DMS 273 treated with DMSO at 0.1 percent for 48 hours (cell line): ENCODE results near the gene TP53BP1.
A peak's percentile ranks its signal among the peaks of the same experiment; 100 is the strongest.

Source experiments
- DNase-seq: peaks from one replicate; lab custom pipeline; 2025; lab: John Stamatoyannopoulos, UW

The TP53BP1 gene

DNA sequence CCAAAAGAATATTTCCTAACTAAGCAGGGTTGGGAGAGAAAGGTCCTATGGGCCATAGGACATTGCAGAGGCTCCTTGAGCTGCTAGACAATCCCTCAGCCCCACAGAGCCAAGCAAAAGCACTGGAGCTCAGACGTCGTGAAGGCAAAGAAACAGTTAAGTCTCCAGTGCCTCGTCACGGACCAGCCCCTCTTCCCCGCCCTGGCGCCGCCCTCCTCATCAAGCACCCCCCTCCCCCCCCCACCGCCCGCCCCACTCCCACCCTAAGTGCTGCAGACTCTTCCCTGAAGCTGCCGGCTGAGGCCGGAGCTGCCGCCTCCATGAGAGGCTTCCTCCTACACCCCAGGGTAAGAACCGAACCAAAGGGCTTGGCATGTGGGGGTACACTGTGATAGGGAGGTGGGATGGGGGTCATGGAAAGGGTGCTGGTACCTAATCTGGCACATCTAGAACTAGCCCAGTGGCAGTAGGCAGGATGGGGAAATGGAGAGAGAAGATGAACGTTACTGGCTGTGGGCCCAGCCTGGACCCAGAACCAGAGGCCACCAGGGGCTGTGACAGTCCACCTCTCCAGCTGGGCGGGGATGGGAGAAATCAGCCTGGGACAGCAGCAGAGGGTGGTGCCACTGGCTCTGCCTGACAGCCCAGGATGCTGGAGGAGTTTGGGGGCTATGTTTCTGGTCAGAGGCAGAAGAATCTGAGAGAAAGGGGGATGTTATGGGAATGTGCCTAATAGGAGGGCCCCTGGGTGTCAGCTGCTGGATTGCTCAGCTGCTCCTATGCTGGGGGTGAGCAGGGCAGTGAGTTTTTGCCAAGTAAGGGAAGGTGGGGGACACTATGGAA is 24.6 kb upstream of the TP53BP1 start, which contains the start of gene MAP1A:
Gene MAP1A, plus strand, starts transcription at position 255 of the 843 bp plus-strand sequence. CDS start 3,866 bp downstream, outside the sequence.
- DNase-seq: peak; percentile 15

DNA sequence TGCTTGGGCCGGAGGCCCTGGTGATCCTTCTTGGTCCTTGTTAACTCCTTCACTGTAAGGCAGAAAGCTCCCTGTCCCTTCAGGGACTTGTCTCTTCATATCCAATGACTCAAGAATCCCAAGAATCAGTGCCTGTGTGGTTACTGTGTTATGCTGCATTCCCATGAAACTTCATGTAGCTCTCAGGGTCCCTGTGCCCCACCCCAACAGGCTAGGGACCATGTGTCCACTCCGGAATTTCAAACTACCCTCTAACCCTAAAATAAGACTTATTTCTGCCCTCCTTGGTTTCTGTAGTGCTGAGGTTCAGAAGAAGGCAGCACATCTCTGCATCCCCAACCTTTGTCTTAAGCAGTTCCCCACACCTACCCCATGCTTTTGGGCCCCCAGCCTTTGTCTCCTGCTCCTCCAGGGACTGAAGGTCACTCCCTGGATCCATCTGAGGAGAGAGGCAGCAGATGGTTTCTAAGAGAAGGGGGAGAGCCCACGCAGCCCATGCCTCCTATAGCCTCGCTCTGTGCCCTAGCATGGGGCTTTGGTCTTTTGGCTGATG is 23.9 kb upstream of the TP53BP1 start:
- DNase-seq: no peak

DNA sequence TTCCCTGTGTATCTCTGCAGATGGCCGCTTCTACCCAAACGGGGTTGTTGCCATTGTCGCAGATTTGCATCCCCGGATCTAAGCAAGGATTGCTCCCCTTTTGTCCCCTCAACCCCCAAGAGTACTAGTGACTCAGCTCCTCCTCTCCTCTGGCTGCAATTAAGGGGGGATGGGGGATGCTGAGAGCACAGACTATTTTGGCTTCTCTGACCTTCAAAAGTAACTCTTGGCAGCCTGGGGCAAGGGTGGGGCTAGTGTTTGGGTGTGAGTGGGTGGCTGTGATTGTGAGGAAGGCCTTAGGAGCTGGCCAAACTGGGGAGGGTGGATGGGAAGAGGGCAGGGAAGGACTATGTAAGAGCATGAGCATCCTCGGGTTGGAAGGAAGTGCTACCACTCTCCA is 23.2 kb upstream of the TP53BP1 start:
- DNase-seq: no peak

DNA sequence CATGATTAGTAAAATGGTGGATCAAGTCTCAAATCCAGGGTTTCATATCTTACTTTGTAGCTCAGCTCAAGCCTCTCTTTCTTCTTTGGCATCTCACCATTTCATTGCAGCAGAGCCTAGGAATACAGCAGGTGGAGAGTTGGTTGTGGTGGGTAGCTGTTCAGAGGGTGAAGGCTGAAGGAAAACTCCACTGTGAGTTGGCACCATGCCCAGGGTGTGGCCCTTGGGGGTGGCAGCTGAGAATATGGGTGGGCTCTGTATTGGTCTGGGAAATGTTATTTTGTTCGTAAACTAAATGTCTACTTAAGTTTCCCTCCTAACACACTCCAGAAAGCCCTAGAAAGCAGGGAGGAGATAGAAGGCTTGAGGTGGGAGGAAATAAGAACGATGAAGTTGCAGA is 22.8 kb upstream of the TP53BP1 start:
- DNase-seq: no peak

DNA sequence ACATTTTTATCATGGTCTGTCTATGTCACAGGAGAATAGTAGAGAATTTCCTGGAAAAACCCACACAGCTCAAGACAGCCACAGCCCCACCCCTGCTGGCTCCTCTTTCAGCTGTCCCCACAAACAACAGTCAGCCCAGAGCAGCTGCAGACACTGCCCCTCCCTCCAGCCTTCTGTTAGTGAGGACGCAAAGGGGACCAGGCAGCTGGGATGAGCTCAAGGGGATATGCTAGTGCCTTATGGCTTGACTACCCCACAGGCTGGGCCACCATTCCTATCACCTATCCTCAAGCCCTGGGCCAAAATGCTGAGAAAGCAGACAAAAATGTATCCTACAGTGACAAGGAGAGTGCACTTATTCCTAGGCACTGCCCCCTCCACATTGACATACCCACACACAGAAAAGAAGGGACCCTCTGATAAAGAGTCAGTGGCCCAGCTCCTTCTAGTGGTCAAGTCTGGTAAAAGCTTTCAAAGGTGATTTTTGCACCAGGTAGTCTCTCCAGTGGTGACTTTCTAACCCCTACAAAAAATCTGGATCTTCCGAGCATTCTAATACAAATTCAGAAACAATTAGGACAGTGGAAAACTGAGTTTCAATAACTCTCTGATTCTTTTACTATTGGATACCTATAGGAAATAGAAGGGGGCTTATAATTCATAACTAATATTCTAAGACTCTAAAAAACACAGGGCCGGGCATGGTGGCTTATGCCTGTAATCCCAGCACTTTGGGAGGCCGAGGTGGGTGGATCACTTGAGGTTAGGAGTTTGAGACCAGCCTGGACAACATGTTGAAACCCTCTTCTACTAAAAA is 21.5 kb upstream of the TP53BP1 start:
- peak; percentile 35 for DNase-seq

DNA sequence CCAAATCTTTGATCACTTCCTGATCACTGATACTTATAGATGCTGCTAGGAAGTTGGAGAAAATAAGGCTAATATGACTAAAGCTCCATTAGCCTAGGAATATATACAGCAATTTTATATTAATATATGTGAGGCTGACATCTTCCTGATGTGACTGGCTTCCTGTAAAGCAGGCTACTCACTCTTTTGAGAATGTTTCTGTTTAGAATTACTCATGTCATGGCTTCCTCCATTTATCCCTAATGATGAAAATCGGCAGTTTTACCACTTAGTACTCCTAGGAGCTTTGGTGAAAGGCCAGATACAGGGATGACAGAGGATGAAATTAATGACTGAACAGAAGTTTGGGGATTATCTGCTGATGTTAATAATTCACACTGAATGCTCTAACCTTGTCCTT is 20.6 kb upstream of the TP53BP1 start:
- no peak for DNase-seq

DNA sequence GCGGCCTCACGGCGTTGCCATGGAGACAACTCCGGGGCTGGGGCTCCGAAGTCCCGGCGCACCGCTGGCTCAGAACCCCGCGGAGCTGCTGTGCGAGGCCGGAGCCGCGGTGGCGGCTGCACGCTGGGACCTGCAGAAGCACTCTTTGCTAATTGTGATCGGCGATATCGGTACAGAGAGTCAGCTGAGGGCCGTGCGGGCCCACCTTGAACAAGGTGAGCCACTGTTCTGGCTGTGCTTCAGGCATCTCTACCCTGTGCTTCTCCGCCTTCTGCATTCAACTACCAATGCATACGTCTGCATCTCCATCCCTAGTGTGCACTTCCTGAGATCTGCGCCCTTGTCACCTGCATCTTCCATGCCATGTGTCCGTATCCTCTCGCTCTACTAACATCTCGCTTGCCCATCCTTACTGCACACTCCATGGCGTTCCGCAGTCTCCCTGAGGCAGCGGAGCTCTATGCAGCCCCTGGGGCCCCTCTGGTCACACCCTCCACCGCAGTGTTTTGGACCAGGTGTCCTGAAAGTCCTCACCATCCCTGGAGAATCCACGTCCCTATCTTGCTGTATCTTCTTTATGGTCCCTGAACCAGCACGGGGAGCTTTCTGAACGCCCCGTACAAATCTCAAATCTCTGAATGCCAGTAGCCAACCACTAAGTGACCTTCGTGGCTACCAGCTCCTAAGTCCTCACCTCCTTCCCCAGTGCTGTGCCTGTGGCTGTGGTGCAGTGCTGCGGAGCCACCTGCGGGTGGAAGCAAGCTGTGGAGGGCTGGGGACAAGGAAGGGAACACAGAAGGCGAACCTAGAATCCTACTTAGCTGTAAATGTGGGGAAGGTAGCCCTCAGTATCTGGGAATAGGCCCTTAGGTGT is 18.3 kb upstream of the TP53BP1 start:
- DNase-seq: no peak

DNA sequence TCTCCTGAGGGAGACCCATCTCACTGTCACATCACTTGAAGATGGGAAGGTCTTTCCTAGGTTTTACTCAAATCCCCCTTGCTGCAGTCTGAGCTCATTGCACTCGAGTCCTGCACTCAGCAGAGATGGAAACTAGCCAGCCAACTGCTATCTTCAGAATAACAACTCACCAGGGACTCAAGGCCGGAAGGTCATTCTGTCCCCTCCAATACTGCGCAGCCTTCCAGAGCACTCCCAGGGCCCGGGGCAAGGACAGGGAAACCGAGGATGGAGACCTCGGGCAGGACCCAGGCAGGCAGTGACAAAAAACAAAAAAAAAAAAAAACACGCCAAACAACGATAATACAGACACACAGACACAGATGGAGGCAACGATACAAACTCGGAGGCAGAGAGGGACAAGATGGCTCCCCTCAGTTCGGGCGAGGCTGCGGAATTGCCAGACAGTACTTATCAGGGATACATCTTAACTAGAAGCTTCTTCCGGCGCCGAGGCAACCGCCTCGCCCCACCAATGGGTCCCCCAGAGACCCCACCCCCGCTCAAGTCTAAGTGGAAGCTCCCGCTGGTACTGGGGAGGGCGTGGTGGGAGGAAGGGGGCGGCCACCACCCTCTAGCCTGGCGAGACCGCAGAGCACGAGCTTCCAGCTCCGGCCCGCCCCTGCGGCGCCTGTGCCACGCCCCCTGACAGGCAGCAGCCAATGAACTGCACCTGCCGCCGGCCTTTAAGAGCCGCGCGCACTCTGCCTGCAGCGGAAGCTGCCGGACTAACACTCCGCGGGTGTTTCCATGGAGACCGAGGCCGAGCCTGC is 17.4 kb upstream of the TP53BP1 start:
- DNase-seq: peak; percentile 94

DNA sequence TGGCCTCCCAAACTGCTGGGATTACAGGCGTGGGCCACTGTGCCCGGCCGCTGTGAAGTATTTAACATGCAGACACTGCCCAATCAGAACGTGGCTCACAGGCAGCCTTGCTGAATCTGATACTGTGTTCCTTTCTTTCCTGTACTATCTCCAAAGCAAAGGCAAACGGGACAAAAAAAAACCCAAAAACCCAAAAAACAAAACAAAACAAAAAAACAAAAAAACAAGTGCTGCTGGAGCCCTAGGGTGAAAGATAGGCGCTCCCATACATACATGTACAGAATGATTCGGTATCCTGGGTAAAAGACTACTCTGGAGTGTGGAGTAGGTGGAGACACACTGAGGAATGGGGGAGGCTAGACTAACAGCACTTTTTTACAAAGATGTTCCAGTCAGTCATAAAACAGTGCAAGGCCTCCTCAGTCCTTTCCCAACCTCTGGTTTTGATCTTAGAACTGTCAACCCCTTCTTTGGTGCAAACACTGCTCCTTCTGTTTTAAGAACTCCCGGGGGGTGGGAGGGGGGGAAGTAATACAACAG is 16.8 kb upstream of the TP53BP1 start:
- no peak for DNase-seq

DNA sequence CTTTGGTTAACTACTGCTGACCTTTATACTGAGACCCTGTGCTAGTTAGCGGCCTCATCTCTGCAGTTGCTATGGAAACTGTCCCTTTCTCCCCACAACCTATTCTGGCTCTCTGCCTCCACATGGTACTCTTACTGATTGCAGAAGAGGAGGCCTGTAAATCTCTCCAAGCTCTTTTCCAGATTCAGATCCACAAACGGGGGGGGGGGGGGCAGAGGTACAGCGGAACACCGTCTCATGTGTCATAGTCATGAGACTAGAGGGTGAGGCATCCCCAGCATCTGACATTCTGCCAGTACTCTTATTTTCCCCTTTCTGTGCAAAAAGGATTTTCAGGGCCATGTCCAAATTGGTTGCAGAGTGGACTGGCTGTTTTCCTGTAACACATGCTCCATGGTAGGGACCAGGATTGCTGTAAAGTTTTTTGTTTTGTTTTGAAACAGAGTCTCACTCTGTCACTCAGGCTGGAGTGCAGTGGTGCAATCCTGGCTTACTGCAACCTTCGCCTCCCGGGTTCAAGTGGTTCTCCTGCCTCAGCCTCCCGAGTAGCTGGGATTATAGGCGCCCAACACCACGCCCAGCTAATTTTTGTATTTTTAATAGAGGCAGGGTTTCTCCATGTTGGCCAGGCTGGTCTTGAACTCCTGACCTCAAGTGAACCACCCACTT is 16.2 kb upstream of the TP53BP1 start:
- no peak for DNase-seq

DNA sequence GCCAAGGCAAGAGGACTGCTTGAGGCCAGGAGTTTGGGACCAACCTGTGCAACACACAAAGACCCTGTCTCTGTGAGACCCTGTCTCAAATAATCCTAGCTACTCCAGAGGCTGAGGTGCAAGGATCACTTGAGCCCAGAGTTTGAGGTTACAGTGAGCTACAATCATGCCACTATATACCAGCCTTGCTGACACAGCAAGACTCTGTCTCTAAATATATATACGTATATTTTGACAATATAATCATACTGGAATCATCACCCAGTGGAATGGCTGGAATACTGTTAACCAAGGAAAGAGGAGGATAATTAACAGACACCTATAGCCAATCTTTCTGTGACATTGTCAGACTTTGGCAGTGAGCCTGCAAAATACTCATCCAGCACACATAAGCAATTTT is 15.5 kb upstream of the TP53BP1 start:
- no peak for DNase-seq

DNA sequence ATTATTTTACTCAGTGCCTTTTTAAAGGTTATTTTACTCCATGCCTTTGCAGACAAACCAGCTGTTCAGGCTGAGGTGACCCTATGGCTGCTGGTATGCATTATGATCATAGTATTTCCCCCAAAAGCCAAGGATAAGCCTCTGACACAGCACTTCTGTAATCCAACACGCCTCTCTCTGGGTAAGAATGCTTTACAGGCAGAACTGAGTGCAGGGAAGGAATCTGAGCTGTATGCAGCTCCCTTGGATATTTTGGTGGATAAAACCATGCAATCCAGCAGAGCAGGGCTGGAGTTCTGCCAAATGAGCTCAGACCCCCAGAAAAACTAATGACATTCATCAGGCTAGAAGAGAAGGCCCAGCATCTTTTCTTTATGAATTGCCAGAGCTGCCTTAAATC is 12.8 kb upstream of the TP53BP1 start:
- DNase-seq: no peak

DNA sequence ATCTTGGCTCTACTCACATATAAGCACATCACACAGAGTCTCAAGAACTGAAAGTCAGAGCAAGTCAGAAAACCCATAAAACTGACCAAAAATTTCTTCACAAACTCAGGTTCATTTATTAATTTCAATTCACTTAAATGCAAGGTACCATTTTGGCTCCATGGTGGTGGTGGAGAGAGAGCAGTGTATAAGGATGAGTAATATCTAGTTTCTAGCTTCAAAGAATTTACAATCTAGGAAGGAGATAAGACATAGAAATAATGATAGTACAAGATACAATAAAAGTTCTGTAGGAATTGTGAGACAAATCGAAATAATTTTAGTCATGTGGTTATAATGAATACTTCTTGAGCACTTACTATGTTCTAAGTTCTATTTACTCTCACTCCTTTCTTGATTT is 6.7 kb upstream of the TP53BP1 start:
- DNase-seq: no peak

DNA sequence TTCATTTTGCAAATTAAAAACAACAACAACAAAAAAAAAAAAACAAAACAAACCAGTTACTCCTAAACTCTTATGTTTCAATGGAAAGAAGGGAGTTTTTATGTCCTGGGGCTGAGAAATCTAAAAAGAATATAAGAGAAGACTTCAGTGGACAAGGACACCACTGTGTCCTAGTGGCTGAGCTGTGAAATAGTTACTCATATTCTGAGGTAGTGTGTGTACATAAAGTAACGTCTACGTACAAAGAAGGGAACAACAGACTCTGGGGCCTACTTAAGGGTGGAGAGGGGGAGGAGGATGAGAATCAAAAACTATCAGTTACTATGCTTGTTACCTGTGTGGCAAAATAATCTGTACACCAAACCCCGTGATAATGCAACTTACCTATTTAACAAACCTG is 6.0 kb upstream of the TP53BP1 start:
- no peak for DNase-seq

DNA sequence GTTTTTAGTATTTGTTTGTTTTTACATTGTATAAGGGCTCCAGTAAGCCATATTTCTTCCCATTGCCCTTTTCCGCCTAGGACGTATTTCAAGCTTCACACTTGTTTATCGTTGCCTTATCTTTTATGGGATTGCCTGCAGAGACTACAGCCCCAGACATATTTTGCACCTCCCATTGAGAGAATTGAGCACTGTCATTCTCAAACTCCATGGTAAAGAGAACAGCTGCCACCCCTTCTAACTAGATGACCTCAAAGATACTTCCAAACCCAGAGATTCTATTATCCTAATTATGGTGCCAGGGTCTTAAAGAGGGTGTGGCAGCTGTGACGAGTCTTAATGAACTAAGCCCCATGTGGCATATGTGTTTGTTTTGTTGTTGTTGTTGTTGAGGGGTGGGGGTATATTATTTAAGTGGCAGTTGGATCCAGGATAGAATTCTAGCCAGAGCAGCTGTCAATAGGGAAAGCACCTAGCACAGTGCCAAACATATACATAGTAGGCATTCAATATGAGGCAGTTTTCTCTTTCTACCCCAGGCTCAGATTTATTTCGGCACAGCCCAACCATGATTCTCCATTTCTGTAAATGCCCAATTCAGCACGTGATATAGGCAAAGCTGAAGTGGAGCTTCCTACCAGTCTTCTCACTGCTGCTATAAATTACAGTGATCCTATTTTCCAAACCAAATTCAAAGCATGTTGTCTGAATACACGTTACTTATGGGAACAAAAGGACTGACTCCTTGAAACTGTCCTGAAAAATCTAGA is 932 bp upstream of the TP53BP1 start:
- DNase-seq: no peak

DNA sequence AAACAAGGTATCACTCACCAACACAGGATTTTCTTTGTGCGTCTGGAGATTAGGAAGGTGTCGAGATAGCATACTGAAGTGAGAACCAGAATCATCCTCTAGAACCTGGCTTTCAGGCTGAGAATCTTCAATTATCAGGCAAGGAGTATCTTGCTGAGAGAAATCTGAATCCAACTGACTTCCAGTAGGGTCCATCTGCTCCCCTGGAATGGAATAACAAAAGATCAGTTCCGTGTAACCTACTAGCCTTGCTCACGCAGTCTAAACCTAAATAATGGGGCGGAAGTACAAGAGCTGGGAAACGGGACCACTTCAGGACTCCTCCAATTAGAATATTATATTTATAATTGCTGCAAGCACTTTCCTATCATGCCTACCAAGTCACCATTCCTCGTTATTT is 690 bp downstream of the TP53BP1 start:
- DNase-seq: no peak

DNA sequence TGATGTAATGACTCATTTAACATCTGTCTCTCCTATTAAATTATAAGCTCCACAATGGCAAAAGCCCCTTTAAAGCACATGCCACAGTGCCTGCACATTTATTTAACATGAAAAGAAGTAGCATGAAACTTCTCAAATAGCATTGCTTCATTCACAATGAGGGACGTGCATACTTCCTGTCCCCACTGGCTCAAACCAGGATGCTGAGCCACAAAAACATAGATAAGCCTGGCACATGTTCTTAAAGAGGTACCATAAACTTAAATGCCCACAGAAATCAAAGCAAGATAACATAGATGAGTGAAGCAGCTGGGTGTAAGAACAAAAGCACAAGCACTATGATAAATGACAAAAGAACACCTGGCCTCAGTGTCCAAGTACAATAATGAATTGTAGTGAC is 3.8 kb downstream of the TP53BP1 start:
- DNase-seq: no peak

DNA sequence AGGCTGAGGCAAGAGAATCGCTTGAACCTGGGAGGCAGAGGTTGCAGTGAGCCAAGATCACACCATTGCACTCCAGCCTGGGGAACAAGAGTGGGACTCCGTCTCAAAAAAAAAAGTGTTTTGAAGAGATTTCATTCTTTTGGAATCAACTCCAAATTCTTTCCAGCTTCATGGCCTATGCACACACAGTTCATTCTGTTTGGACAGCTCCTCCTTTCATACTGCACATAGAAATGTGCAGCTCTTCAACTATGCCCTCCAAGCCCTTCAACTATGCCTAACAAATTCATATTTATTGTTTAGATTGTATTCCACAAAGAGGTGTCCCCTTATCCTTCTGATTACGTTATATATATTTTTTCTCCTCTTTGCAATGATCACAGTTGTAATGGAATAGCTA is 4.2 kb downstream of the TP53BP1 start:
- DNase-seq: no peak

DNA sequence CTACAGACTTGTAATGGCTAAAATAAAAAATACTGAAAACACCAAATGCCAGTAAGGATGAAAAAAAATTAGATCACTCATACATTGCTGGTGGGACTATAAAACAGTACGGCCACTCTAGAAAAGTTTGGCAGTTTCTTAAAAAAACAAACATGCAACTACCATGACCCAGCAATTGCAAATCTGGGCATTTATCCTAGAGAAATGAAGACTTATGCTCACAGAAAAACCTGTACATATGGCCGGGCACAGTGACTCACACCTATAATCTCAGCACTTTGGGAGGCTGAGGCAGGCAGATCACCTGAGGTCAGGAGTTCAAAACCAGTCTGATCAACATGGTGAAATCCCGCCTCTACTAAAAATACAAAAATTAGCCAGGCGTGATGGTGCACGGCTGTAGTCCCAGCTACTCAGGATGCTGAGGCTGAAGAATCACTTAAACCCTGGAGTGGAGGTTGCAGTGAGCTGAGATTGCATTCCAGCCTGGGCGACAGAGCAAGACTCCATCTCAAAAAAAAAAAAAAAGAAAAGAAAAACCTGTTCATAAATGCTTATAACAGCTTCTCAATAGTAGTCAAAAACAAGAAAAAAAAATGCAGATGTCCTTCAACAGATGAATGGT is 5.6 kb downstream of the TP53BP1 start:
- no peak for DNase-seq
